Activated CD8-positive, alpha-beta memory T cell treated with anti-CD3 and anti-CD28 coated beads, Interleukin-2, amount 50 U/mL, for 48 hours (primary cell): ENCODE measurements around the gene QSOX1.
A peak's percentile ranks its signal among the peaks of the same experiment; 100 is the strongest.

Source experiments
- DNase-seq: peaks from one replicate; pipeline ENCODE4 v3.0.0-alpha.2; 2020

QSOX1 gene

GRCh38 chr1:180173451-180173850, 18.8 kb downstream of the QSOX1 start:
- no peak for DNase-seq

GRCh38 chr1:180173952-180174351, 19.3 kb downstream of the QSOX1 start:
- no peak for DNase-seq

- DNase-seq, result no peak
These were observed 20.6 kb downstream of the QSOX1 start for GRCh38 chr1:180175291-180175690.

GRCh38 chr1:180175806-180176205, 21.1 kb downstream of the QSOX1 start:
- no peak for DNase-seq

- DNase-seq, result no peak
These were observed 22.3 kb downstream of the QSOX1 start for GRCh38 chr1:180176965-180177364.

- DNase-seq, result no peak
These were observed 23.3 kb downstream of the QSOX1 start for GRCh38 chr1:180177931-180178330.

GRCh38 chr1:180178511-180179161, 24.0 kb downstream of the QSOX1 start:
- DNase-seq, result peak; percentile 87

- DNase-seq, result no peak
These were observed 24.7 kb downstream of the QSOX1 start for GRCh38 chr1:180179162-180179957.

- DNase-seq, result no peak
These were observed 26.4 kb downstream of the QSOX1 start for GRCh38 chr1:180181048-180181447.

GRCh38 chr1:180181996-180182642, 27.4 kb downstream of the QSOX1 start:
- DNase-seq, result no peak

- no peak for DNase-seq
These were observed 28.1 kb downstream of the QSOX1 start for GRCh38 chr1:180182643-180183311.

- DNase-seq, result no peak
These were observed 28.8 kb downstream of the QSOX1 start for GRCh38 chr1:180183426-180183825.

GRCh38 chr1:180184041-180184440, 29.4 kb downstream of the QSOX1 start:
- no peak for DNase-seq

- DNase-seq, result no peak
These were observed 30.6 kb downstream of the QSOX1 start for GRCh38 chr1:180185281-180185680.

GRCh38 chr1:180185971-180186645, 31.4 kb downstream of the QSOX1 start:
- DNase-seq, result no peak

- no peak for DNase-seq
These were observed 32.2 kb downstream of the QSOX1 start for GRCh38 chr1:180186831-180187230.

- DNase-seq, result no peak
These were observed 33.0 kb downstream of the QSOX1 start for GRCh38 chr1:180187626-180188025.

- DNase-seq, result no peak
These were observed 33.4 kb downstream of the QSOX1 start for GRCh38 chr1:180188091-180188506.

- no peak for DNase-seq
These were observed 34.1 kb downstream of the QSOX1 start for GRCh38 chr1:180188684-180189175.

GRCh38 chr1:180190091-180190490, 35.4 kb downstream of the QSOX1 start:
- DNase-seq, result no peak

GRCh38 chr1:180192172-180192571, 37.5 kb downstream of the QSOX1 start:
- DNase-seq, result no peak
